ENCODE measurements around the gene LAMC1.

The LAMC1 gene

DNA sequence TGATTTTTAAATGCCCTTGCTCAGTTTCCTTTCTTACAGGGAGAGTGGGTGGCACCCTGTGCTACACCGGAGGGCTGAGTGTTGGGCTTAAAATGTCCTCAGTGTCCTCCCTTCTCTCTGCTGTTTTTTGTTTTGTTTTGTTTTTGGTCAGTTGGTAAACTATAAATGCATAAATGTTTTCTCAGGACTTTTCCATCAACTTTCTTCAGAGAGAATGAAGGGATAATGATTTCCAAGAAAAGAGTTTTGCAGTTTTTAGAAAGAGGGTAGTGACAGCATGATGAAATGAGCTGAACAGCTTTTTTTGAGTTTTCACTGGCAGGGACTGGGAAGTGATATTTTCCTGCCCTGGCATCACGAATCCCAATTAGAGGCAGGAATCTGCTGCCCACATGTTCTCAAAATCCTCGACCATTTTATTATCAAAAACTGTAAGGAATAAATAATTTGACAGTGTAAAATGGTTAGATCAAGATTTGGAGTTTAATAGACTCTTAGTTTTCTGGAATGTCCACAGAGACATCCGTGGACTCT, 15.2 kb downstream of the LAMC1 start:
- Histone ChIP-seq H3K23ac (ENCODE audit: low read depth, low read length, poor library complexity) (no peak overlapping the region), H3K9me3 (replicated peaks in 1 of 2; ENCODE audit: control insufficient read depth in 2 of 2, insufficient read depth in 1 of 2, low read depth in 1 of 2, low read length in 2 of 2) (no peaks in the 10 kb centered on the region), H2AK5ac (ENCODE audit: low read depth, low read length) (no peak overlapping the region), H4K91ac (ENCODE audit: low read depth, low read length, poor library complexity) (no peak overlapping the region), H3K4ac (ENCODE audit: low read length) (no peak overlapping the region), H3K14ac (ENCODE audit: low read length) (no peak overlapping the region), H3K4me2 (ENCODE audit: insufficient read depth, low read length, poor library complexity, severe bottlenecking) (no peak overlapping the region), H2BK15ac (ENCODE audit: low read length) (no peak overlapping the region), H4K8ac (ENCODE audit: low read depth, low read length) (no peak overlapping the region), H3K18ac (ENCODE audit: low read length) (no peak overlapping the region), H3K79me1 (ENCODE audit: low read depth, low read length) (peaks cover 2% of the 10 kb centered on the region), H2BK5ac (ENCODE audit: low read length) (no peak overlapping the region), H3K4me1 (ENCODE audit: control insufficient read depth in 2 of 2, insufficient read depth in 1 of 2, low read depth in 1 of 2, low read length in 2 of 2) (peaks cover 11 to 58% of the 10 kb centered on the region in 2 donors), H2BK120ac (ENCODE audit: low read depth, low read length) (no peak overlapping the region), H3K9ac (ENCODE audit: low read depth, low read length, poor library complexity) (no peak overlapping the region), H2AFZ (ENCODE audit: low read length) (no peak overlapping the region), H3K27me3 (ENCODE audit: control insufficient read depth in 3 of 3, insufficient read depth in 3 of 3, low read depth in 1 of 3, low read length in 3 of 3) (no peaks in the 10 kb centered on the region), H3K4me3 (ENCODE audit: low read length in 2 of 2) (no peak overlapping the region), H3K27ac (replicated peaks; ENCODE audit: low read length) (no peak overlapping the region), H3K36me3 (replicated peaks in 1 of 2; ENCODE audit: control insufficient read depth in 2 of 2, insufficient read depth in 2 of 2, low read length in 2 of 2) (peaks cover 0 to 9% of the 10 kb centered on the region in 2 donors), H2BK12ac (ENCODE audit: low read length) (no peak overlapping the region)
- WGBS, 2 donors (ENCODE audit: extremely low coverage in 2 of 2, insufficient read length in 2 of 2, insufficient replicate concordance in 1 of 2) = no CpG with 5 or more reads among the region's 4 CpGs
- no peak for DNase-seq (ENCODE audit: low spot score)

DNA sequence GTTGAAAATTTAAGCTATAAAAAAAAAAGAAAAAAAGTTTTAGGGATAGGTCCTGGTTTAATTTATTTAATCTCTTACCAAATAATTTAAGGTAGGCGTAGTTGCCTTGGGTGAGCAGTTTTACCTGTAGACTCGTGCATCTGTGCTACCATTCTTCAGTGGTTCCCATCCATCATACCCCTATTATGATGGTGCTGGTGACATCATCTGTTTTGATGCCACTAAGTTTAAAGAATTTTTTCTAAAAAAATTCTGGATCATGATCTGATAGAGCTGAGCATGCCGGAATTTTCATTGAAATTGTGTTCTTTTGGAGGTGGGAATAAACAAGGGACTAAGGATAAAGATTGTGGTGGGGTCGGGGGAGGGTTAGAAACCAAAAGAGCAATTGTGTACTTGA, 15.7 kb downstream of the LAMC1 start:
- Histone ChIP-seq H3K4me3 (ENCODE audit: low read length in 2 of 2) (no peak overlapping the region), H3K9me3 (replicated peaks in 1 of 2; ENCODE audit: control insufficient read depth in 2 of 2, insufficient read depth in 1 of 2, low read depth in 1 of 2, low read length in 2 of 2) (no peaks in the 10 kb centered on the region), H3K79me1 (ENCODE audit: low read depth, low read length) (peaks cover 2% of the 10 kb centered on the region), H3K4ac (ENCODE audit: low read length) (no peak overlapping the region), H3K27me3 (ENCODE audit: control insufficient read depth in 3 of 3, insufficient read depth in 3 of 3, low read depth in 1 of 3, low read length in 3 of 3) (no peaks in the 10 kb centered on the region), H2BK120ac (ENCODE audit: low read depth, low read length) (no peak overlapping the region), H4K91ac (ENCODE audit: low read depth, low read length, poor library complexity) (no peak overlapping the region), H3K4me2 (ENCODE audit: insufficient read depth, low read length, poor library complexity, severe bottlenecking) (no peak overlapping the region), H3K14ac (ENCODE audit: low read length) (no peak overlapping the region), H2AK5ac (ENCODE audit: low read depth, low read length) (no peak overlapping the region), H3K27ac (replicated peaks; ENCODE audit: low read length) (no peak overlapping the region), H2BK15ac (ENCODE audit: low read length) (no peak overlapping the region), H3K4me1 (ENCODE audit: control insufficient read depth in 2 of 2, insufficient read depth in 1 of 2, low read depth in 1 of 2, low read length in 2 of 2) (peaks cover 11 to 62% of the 10 kb centered on the region in 2 donors), H2AFZ (ENCODE audit: low read length) (no peak overlapping the region), H2BK5ac (ENCODE audit: low read length) (no peak overlapping the region), H2BK12ac (ENCODE audit: low read length) (no peak overlapping the region), H3K36me3 (replicated peaks in 1 of 2; ENCODE audit: control insufficient read depth in 2 of 2, insufficient read depth in 2 of 2, low read length in 2 of 2) (peaks cover 0 to 4% of the 10 kb centered on the region in 2 donors), H3K18ac (ENCODE audit: low read length) (no peak overlapping the region), H3K23ac (ENCODE audit: low read depth, low read length, poor library complexity) (no peak overlapping the region), H4K8ac (ENCODE audit: low read depth, low read length) (no peak overlapping the region), H3K9ac (ENCODE audit: low read depth, low read length, poor library complexity) (no peak overlapping the region)
- DNase-seq (ENCODE audit: low spot score) = no peak
- WGBS, 2 donors (ENCODE audit: extremely low coverage in 2 of 2, insufficient read length in 2 of 2, insufficient replicate concordance in 1 of 2) = no CpG with 5 or more reads among the region's 4 CpGs

- Histone ChIP-seq H3K4me2 (ENCODE audit: insufficient read depth, low read length, poor library complexity, severe bottlenecking) (no peak overlapping the region), H3K23ac (ENCODE audit: low read depth, low read length, poor library complexity) (no peak overlapping the region), H3K79me1 (ENCODE audit: low read depth, low read length) (peaks cover 2% of the 10 kb centered on the region), H3K14ac (ENCODE audit: low read length) (no peak overlapping the region), H3K9me3 (replicated peaks in 1 of 2; ENCODE audit: control insufficient read depth in 2 of 2, insufficient read depth in 1 of 2, low read depth in 1 of 2, low read length in 2 of 2) (no peaks in the 10 kb centered on the region), H2BK120ac (ENCODE audit: low read depth, low read length) (no peak overlapping the region), H2AFZ (ENCODE audit: low read length) (no peak overlapping the region), H3K36me3 (replicated peaks in 1 of 2; ENCODE audit: control insufficient read depth in 2 of 2, insufficient read depth in 2 of 2, low read length in 2 of 2) (peaks cover 0 to 2% of the 10 kb centered on the region in 2 donors), H3K18ac (ENCODE audit: low read length) (no peak overlapping the region), H3K4me3 (ENCODE audit: low read length in 2 of 2) (no peak overlapping the region), H3K4ac (ENCODE audit: low read length) (no peak overlapping the region), H3K9ac (ENCODE audit: low read depth, low read length, poor library complexity) (no peak overlapping the region), H3K27me3 (ENCODE audit: control insufficient read depth in 3 of 3, insufficient read depth in 3 of 3, low read depth in 1 of 3, low read length in 3 of 3) (no peaks in the 10 kb centered on the region), H2BK15ac (ENCODE audit: low read length) (no peak overlapping the region), H2BK5ac (ENCODE audit: low read length) (no peak overlapping the region), H3K4me1 (ENCODE audit: control insufficient read depth in 2 of 2, insufficient read depth in 1 of 2, low read depth in 1 of 2, low read length in 2 of 2) (peaks cover 11 to 66% of the 10 kb centered on the region in 2 donors), H2BK12ac (ENCODE audit: low read length) (no peak overlapping the region), H4K8ac (ENCODE audit: low read depth, low read length) (no peak overlapping the region), H2AK5ac (ENCODE audit: low read depth, low read length) (no peak overlapping the region), H3K27ac (replicated peaks; ENCODE audit: low read length) (no peak overlapping the region), H4K91ac (ENCODE audit: low read depth, low read length, poor library complexity) (no peak overlapping the region)
- DNase-seq (ENCODE audit: low spot score) = no peak
- no CpG with 5 or more reads among the region's 4 CpGs for WGBS, 2 donors (ENCODE audit: extremely low coverage in 2 of 2, insufficient read length in 2 of 2, insufficient replicate concordance in 1 of 2)
Measured at GRCh38 chr1:183039330-183039729, 16.1 kb downstream of the LAMC1 start.

DNA sequence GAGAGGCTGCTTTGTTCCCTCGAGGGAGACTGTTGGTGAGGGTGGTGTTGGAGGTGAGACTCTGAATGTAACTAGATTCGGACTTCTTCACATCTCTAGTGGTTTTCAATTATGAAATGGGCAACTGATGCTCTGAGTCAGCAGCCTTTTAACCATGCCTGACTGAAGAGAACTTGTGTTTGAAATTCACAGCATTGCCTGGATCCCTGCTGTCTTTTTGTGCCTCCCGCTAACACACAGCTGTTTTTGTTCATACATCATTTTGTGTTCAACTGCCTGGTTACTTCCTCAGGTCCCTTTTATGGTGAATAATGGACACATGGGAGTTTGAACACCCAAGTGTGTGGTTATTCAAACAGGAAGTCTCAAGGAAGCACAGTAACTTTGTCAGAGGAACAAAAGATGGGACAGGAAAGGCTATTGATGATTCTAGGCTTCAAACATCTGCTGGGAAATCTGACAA, 16.8 kb downstream of the LAMC1 start:
- H2AK5ac ChIP-seq (ENCODE audit: low read depth, low read length) = no peak overlapping the region
- no peak for DNase-seq (ENCODE audit: low spot score)
- no peak overlapping the region for H3K27ac ChIP-seq (replicated peaks; ENCODE audit: low read length)
- WGBS, 2 donors (ENCODE audit: extremely low coverage in 2 of 2, insufficient read length in 2 of 2, insufficient replicate concordance in 1 of 2) = no CpG with 5 or more reads among the region's 3 CpGs
- no peaks in the 10 kb centered on the region for H3K27me3 ChIP-seq (ENCODE audit: control insufficient read depth in 3 of 3, insufficient read depth in 3 of 3, low read depth in 1 of 3, low read length in 3 of 3)
- no peak overlapping the region for H2BK15ac ChIP-seq (ENCODE audit: low read length)
- no peak overlapping the region for H3K23ac ChIP-seq (ENCODE audit: low read depth, low read length, poor library complexity)
- H4K8ac ChIP-seq (ENCODE audit: low read depth, low read length) = no peak overlapping the region
- H3K18ac ChIP-seq (ENCODE audit: low read length) = no peak overlapping the region
- no peaks in the 10 kb centered on the region for H3K9me3 ChIP-seq (replicated peaks in 1 of 2; ENCODE audit: control insufficient read depth in 2 of 2, insufficient read depth in 1 of 2, low read depth in 1 of 2, low read length in 2 of 2)
- peaks cover 0 to 2% of the 10 kb centered on the region in 2 donors for H3K36me3 ChIP-seq (replicated peaks in 1 of 2; ENCODE audit: control insufficient read depth in 2 of 2, insufficient read depth in 2 of 2, low read length in 2 of 2)
- H2BK12ac ChIP-seq (ENCODE audit: low read length) = no peak overlapping the region
- H3K14ac ChIP-seq (ENCODE audit: low read length) = no peak overlapping the region
- no peak overlapping the region for H2AFZ ChIP-seq (ENCODE audit: low read length)
- no peak overlapping the region for H3K9ac ChIP-seq (ENCODE audit: low read depth, low read length, poor library complexity)
- no peak overlapping the region for H2BK120ac ChIP-seq (ENCODE audit: low read depth, low read length)
- H4K91ac ChIP-seq (ENCODE audit: low read depth, low read length, poor library complexity) = no peak overlapping the region
- peaks cover 9 to 73% of the 10 kb centered on the region in 2 donors for H3K4me1 ChIP-seq (ENCODE audit: control insufficient read depth in 2 of 2, insufficient read depth in 1 of 2, low read depth in 1 of 2, low read length in 2 of 2)
- no peak overlapping the region for H3K4me3 ChIP-seq (ENCODE audit: low read length in 2 of 2)
- no peak overlapping the region for H2BK5ac ChIP-seq (ENCODE audit: low read length)
- H3K4me2 ChIP-seq (ENCODE audit: insufficient read depth, low read length, poor library complexity, severe bottlenecking) = no peak overlapping the region
- no peak overlapping the region for H3K4ac ChIP-seq (ENCODE audit: low read length)
- peaks cover 2% of the 10 kb centered on the region for H3K79me1 ChIP-seq (ENCODE audit: low read depth, low read length)

Data from neuronal stem cell (in vitro differentiated cells).